OCI-LY7 (cell line): ENCODE results near the gene PON1. TPM values are rescaled to one million over a fixed set of nuclear protein-coding genes. Genes with fewer than 3 reads are reported as not detected.

Experiments used
- BruUV-seq: library from RNA; stranded (reverse); fragments of 400-500 nt; replicated peaks from 2 replicates; lab custom pipeline; 2021; lab: Mats Ljungman, UMichigan
- CTCF ChIA-PET: fragments of 300-600 bp; sonication (Branson Sonifier 250); formaldehyde crosslinking; loops from one replicate; lab custom pipeline; 2022; ENCODE audit warnings: antibody characterized with exemption; ENCODE audit not compliant: unreplicated experiment; lab: Charles Lee
- POLR2A ChIA-PET: fragments of 300-600 bp; sonication (Branson Sonifier 250); formaldehyde crosslinking; loops from one replicate; lab custom pipeline; 2022; ENCODE audit warnings: antibody characterized with exemption; lab: Charles Lee
- DNase-seq: peaks from one replicate; pipeline ENCODE4 v3.0.0-alpha.2; 2015; ENCODE audit warnings: low spot score
- H2AFZ ChIP-seq: fragments of 200-600 bp; sonication (generic), shearing (Covaris generic); 2 replicates; pipeline ENCODE4 v1.6.1; 2014; ENCODE audit warnings: mild to moderate bottlenecking, antibody characterized with exemption, low read length, moderate library complexity
- H3K27ac ChIP-seq: fragments of 200-600 bp; sonication (generic); 2 replicates; pipeline ENCODE4 v1.5.1; 2014; ENCODE audit warnings: mixed run types, low read depth, mild to moderate bottlenecking, moderate library complexity, low read length, inconsistent platforms; ENCODE audit not compliant: poor library complexity, severe bottlenecking
- H3K36me3 ChIP-seq: fragments of 200-600 bp; sonication (generic); 2 replicates; pipeline ENCODE4 v1.6.1; 2014; ENCODE audit warnings: mild to moderate bottlenecking, antibody characterized with exemption, low read length, moderate library complexity, mixed read lengths; ENCODE audit not compliant: insufficient read depth
- H3K4me1 ChIP-seq: fragments of 200-600 bp; sonication (generic); 2 replicates; pipeline ENCODE4 v1.5.1; 2014; ENCODE audit warnings: mild to moderate bottlenecking, low read length; ENCODE audit not compliant: insufficient read depth, poor library complexity, severe bottlenecking
- H3K4me2 ChIP-seq: fragments of 200-600 bp; sonication (generic); 2 replicates; pipeline ENCODE4 v1.6.1; 2014; ENCODE audit warnings: mild to moderate bottlenecking, low read length
- H3K4me3 ChIP-seq: fragments of 200-600 bp; sonication (generic); 2 replicates; pipeline ENCODE4 v1.5.1; 2014; ENCODE audit warnings: mild to moderate bottlenecking, low read depth, low read length; ENCODE audit not compliant: poor library complexity, severe bottlenecking
- H3K79me2 ChIP-seq: fragments of 200-600 bp; sonication (generic); 2 replicates; pipeline ENCODE4 v1.6.1; 2016; ENCODE audit warnings: low read depth, mild to moderate bottlenecking, low read length, moderate library complexity, mixed read lengths; ENCODE audit not compliant: insufficient read depth
- H3K9me2 ChIP-seq: fragments of 200-600 bp; sonication (generic); 2 replicates; pipeline ENCODE4 v1.6.1; 2016; ENCODE audit warnings: mild to moderate bottlenecking, low read length, mixed read lengths; ENCODE audit not compliant: insufficient read depth
- H3K9me3 ChIP-seq: fragments of 200-600 bp; sonication (generic); 2 replicates; pipeline ENCODE4 v1.6.1; 2014; ENCODE audit warnings: mild to moderate bottlenecking, mixed run types, low read length, mixed read lengths
- H4K20me1 ChIP-seq: fragments of 200-600 bp; sonication (generic); 2 replicates; pipeline ENCODE4 v1.6.1; 2014; ENCODE audit warnings: mild to moderate bottlenecking, antibody characterized with exemption, low read length, moderate library complexity, mixed read lengths; ENCODE audit not compliant: insufficient read depth
- CTCF ChIP-seq: fragments of 200-600 bp; sonication (generic); conservative IDR thresholded peaks from 2 replicates; pipeline ENCODE4 v1.5.1; 2014; ENCODE audit warnings: mild to moderate bottlenecking, antibody characterized with exemption, low read length, moderate library complexity, mixed read lengths
- EZH2phosphoT487 ChIP-seq: fragments of 200-600 bp; sonication (generic); IDR thresholded peaks from 2 replicates; pipeline ENCODE4 v1.6.1; 2018; ENCODE audit warnings: low read depth, borderline replicate concordance, mild to moderate bottlenecking, mixed run types, antibody characterized with exemption, low read length, moderate library complexity, mixed read lengths
- intact Hi-C: fragments of 100-400 bp; cut with micrococcal nuclease; formaldehyde crosslinking; loops from one replicate; pipeline ENCODE4 v1.10.0; 2022; ENCODE audit not compliant: unreplicated experiment
- total RNA-seq, 2 experiments: library from RNA; depleted of rRNA in 1 of 2; stranded (reverse); fragments of >200 nt in 1 of 2; shearing (Covaris generic) in 1 of 2; gene quantifications; 2 replicates each; pipeline ENCODE4 v1.2.3, GENCODE V29; 2014 to 2022

Gene PON1
- total RNA-seq, 2 experiments from 2014 or later: not detected

- Histone ChIP-seq H2AFZ (no peak overlapping the region), H3K9me3 (no peaks in the 10 kb centered on the region), H3K36me3 (no peaks in the 10 kb centered on the region), H3K9me2 (no peaks in the 10 kb centered on the region), H3K79me2 (no peaks in the 10 kb centered on the region), H3K4me3 (no peak overlapping the region), H3K4me1 (no peaks in the 10 kb centered on the region), H4K20me1 (no peaks in the 10 kb centered on the region), H3K4me2 (no peak overlapping the region), H3K27ac (no peak overlapping the region)
- DNase-seq: no peak
- intact Hi-C loops: no loop called here
- no peak for TF ChIP-seq CTCF
- TF ChIP-seq EZH2phosphoT487: no peak
- ChIA-PET CTCF (no interaction called here), POLR2A (no interaction called here)
- BruUV-seq: no TSS peak
These were observed 14.5 kb upstream of the PON1 start for GRCh38 chr7:95338832-95339231.

GRCh38 chr7:95335093-95335492 lies 10.8 kb upstream of the PON1 start:
- BruUV-seq: no TSS peak
- no peak for DNase-seq
- no peak overlapping the region for H3K4me3 ChIP-seq
- no peaks in the 10 kb centered on the region for H3K9me3 ChIP-seq
- H3K9me2 ChIP-seq: no peaks in the 10 kb centered on the region
- no peak for TF ChIP-seq CTCF
- TF ChIP-seq EZH2phosphoT487: no peak
- no peak overlapping the region for H3K4me2 ChIP-seq
- no peak overlapping the region for H3K27ac ChIP-seq
- ChIA-PET POLR2A (no interaction called here), CTCF (no interaction called here)
- no peaks in the 10 kb centered on the region for H3K4me1 ChIP-seq
- H4K20me1 ChIP-seq: no peaks in the 10 kb centered on the region
- no peaks in the 10 kb centered on the region for H3K79me2 ChIP-seq
- no peak overlapping the region for H2AFZ ChIP-seq
- intact Hi-C loops: no loop called here
- no peaks in the 10 kb centered on the region for H3K36me3 ChIP-seq

GRCh38 chr7:95334447-95334846 lies 10.1 kb upstream of the PON1 start:
- intact Hi-C loops: no loop called here
- no peaks in the 10 kb centered on the region for H3K9me2 ChIP-seq
- H3K79me2 ChIP-seq: no peaks in the 10 kb centered on the region
- H3K9me3 ChIP-seq: no peaks in the 10 kb centered on the region
- no peaks in the 10 kb centered on the region for H4K20me1 ChIP-seq
- H2AFZ ChIP-seq: no peak overlapping the region
- ChIA-PET CTCF (no interaction called here), POLR2A (no interaction called here)
- no peak overlapping the region for H3K27ac ChIP-seq
- TF ChIP-seq EZH2phosphoT487 (no peak), CTCF (no peak)
- no peak overlapping the region for H3K4me2 ChIP-seq
- H3K36me3 ChIP-seq: no peaks in the 10 kb centered on the region
- no peak overlapping the region for H3K4me3 ChIP-seq
- no peaks in the 10 kb centered on the region for H3K4me1 ChIP-seq
- no peak for DNase-seq
- BruUV-seq: no TSS peak
